ENCODE results near the gene NDUFA3. TPM values are rescaled to one million over a fixed set of nuclear protein-coding genes. Genes with fewer than 3 reads are reported as not detected.

Gene NDUFA3
- total and polyA plus RNA-seq, 8 donors: 27.7 to 166 (median 50.5) TPM

DNA sequence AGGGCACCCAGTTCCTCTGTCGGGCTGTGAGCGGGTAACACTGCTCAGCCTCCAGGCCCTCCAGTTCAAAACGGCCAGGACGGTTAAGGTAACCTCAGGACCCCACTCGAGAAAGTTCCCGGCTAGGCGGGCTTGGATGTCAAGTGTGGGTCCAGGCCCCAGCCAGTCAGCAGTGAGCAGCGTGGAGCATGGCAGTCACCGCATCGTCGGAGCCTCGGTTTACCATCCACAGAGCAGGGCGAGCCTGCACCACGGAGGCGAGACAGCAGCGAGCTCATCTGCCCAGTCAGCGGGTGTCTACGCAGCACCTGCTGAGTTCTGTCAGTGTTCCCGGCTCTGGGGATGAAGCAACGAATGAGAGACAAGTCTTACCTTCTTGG is 27.0 kb downstream of the NDUFA3 start:
- no peak for FAIRE-seq
- H3K9me3 ChIP-seq: no peaks in the 10 kb centered on the region
- no peak overlapping the region for H3K4me3 ChIP-seq
- peak in 2 of 6 donors; percentile 15 to 63 for DNase-seq
- no peak overlapping the region for H3K27ac ChIP-seq
- no peak for ATAC-seq
- peaks cover 7 to 34% (median 28%) of the 10 kb centered on the region in 3 donors for H3K36me3 ChIP-seq
- intact Hi-C loops (cut with DNase I): no loop called here
- H3K27me3 ChIP-seq: no peaks in the 10 kb centered on the region
- TF ChIP-seq, protein P1, sequence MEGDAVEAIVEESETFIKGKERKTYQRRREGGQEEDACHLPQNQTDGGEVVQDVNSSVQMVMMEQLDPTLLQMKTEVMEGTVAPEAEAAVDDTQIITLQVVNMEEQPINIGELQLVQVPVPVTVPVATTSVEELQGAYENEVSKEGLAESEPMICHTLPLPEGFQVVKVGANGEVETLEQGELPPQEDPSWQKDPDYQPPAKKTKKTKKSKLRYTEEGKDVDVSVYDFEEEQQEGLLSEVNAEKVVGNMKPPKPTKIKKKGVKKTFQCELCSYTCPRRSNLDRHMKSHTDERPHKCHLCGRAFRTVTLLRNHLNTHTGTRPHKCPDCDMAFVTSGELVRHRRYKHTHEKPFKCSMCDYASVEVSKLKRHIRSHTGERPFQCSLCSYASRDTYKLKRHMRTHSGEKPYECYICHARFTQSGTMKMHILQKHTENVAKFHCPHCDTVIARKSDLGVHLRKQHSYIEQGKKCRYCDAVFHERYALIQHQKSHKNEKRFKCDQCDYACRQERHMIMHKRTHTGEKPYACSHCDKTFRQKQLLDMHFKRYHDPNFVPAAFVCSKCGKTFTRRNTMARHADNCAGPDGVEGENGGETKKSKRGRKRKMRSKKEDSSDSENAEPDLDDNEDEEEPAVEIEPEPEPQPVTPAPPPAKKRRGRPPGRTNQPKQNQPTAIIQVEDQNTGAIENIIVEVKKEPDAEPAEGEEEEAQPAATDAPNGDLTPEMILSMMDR (IDR thresholded peaks at IDR 0.05): no peak
- 95 to 97% methylated on average over 20 of the region's 20 CpGs for WGBS, 2 donors
- no peaks in the 10 kb centered on the region for H3K4me1 ChIP-seq

- H3K27me3 ChIP-seq: no peaks in the 10 kb centered on the region
- peaks cover 0 to 6% (median 3%) of the 10 kb centered on the region in 3 donors for H3K4me1 ChIP-seq
- intact Hi-C loops (cut with DNase I): no loop called here
- TF ChIP-seq, protein P1 (IDR thresholded peaks at IDR 0.05): no peak
- FAIRE-seq (no peak), DNase-seq (no peak), ATAC-seq (no peak)
- WGBS, 2 donors: 80 to 84% methylated on average over 10 of the region's 10 CpGs
- peaks cover 0 to 11% (median 8%) of the 10 kb centered on the region in 3 donors for H3K36me3 ChIP-seq
- H3K27ac ChIP-seq: no peak overlapping the region
- no peak overlapping the region for H3K4me3 ChIP-seq
- H3K9me3 ChIP-seq: no peaks in the 10 kb centered on the region
Observed at GRCh38 chr19:54133312-54133956, 30.8 kb downstream of the NDUFA3 start.

DNA sequence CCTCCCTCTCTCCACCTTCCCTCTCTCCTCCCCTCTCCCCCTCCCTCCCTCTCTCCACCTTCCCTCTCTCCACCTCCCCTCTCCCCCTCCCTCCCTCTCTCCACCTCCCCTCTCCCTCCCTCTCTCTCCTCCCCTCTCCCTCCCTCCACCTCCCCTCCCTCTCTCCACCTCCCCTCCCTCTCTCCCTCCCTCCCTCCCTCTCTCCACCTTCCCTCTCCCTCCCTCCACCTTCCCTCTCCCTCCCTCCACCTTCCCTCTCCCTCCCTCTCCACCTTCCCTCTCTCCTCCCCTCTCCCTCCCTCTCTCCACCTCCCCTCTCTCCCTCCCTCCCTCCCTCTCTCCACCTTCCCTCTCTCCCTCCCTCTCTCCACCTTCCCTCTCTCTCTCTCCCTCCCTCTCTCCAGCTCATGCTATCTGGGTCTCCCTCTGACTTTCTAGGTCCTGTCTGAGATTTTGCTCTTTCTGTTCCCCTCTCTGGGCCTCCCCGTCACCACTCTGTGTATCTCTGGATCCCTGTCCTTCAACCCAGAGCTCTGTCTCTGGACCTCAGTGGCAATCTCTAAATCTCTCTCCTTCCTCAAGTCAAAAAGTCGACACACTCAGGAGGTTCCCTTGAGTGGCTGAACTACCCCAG is 31.4 kb downstream of the NDUFA3 start:
- H3K4me3 ChIP-seq: no peak overlapping the region
- TF ChIP-seq, protein P1 (IDR thresholded peaks at IDR 0.05): no peak
- 80 to 90% methylated on average over 2 of the region's 2 CpGs for WGBS, 2 donors
- DNase-seq (no peak), ATAC-seq (no peak), FAIRE-seq (no peak)
- peaks cover 0 to 11% (median 3%) of the 10 kb centered on the region in 3 donors for H3K4me1 ChIP-seq
- H3K9me3 ChIP-seq: no peaks in the 10 kb centered on the region
- H3K27ac ChIP-seq: no peak overlapping the region
- intact Hi-C loops (cut with DNase I): no loop called here
- no peaks in the 10 kb centered on the region for H3K27me3 ChIP-seq
- H3K36me3 ChIP-seq: peaks cover 0 to 7% (median 7%) of the 10 kb centered on the region in 3 donors

GRCh38 chr19:54136086-54136863 is 33.6 kb downstream of the NDUFA3 start:
- no peaks in the 10 kb centered on the region for H3K36me3 ChIP-seq
- H3K9me3 ChIP-seq: no peaks in the 10 kb centered on the region
- ATAC-seq: peak in 3 of 4 donors; percentile 0
- TF ChIP-seq, protein P1 (IDR thresholded peaks at IDR 0.05): no peak
- H3K4me1 ChIP-seq: peaks cover 0 to 20% (median 3%) of the 10 kb centered on the region in 3 donors
- no peaks in the 10 kb centered on the region for H3K27me3 ChIP-seq
- no peak for FAIRE-seq
- intact Hi-C loops (cut with DNase I): no loop called here
- WGBS, 2 donors: 1 to 2% methylated on average over 30 of the region's 30 CpGs
- peak overlapping the region; percentile 1 to 62 (median 39) for H3K4me3 ChIP-seq
- no peak for DNase-seq
- peak overlapping the region in 3 of 4 donors; percentile 19 to 42 (median 23) for H3K27ac ChIP-seq

Data from pancreas (tissue), 10 donors.